Omental fat pad (tissue), 4 donors: Measurements from ENCODE around the gene AKAIN1. TPM values are rescaled to one million over a fixed set of nuclear protein-coding genes. Genes with fewer than 3 reads are reported as not detected.

Source experiments
- ATAC-seq: fragments of 150-250 bp; one replicate; pipeline ENCODE4 v1.9.1; 2016; ENCODE audit warnings: mild to moderate bottlenecking, moderate library complexity; ENCODE audit not compliant: low FRiP score
- DNase-seq: peaks from one replicate; pipeline ENCODE4 v3.0.0-alpha.2; 2019; ENCODE audit warnings: low spot score
- total RNA-seq, 4 donors: library from RNA; depleted of rRNA; stranded (reverse); fragments of >200 nt; gene quantifications; one replicate each; pipeline ENCODE4 v1.1.0, GENCODE V29; 2016
- TF ChIP-seq, protein P1 (sequence below), 3 donors: fragments of 450-650 bp; IDR thresholded peaks; one replicate each; pipeline ENCODE4 v1.5.1; 2016 to 2017; ENCODE audit warnings: antibody characterized with exemption in 3 of 3, mild to moderate bottlenecking in 3 of 3, moderate library complexity in 2 of 3

AKAIN1 gene
- total RNA-seq, 4 donors from 2014 or later: not detected

- ATAC-seq (no peak), DNase-seq (no peak)
- TF ChIP-seq, protein P1, sequence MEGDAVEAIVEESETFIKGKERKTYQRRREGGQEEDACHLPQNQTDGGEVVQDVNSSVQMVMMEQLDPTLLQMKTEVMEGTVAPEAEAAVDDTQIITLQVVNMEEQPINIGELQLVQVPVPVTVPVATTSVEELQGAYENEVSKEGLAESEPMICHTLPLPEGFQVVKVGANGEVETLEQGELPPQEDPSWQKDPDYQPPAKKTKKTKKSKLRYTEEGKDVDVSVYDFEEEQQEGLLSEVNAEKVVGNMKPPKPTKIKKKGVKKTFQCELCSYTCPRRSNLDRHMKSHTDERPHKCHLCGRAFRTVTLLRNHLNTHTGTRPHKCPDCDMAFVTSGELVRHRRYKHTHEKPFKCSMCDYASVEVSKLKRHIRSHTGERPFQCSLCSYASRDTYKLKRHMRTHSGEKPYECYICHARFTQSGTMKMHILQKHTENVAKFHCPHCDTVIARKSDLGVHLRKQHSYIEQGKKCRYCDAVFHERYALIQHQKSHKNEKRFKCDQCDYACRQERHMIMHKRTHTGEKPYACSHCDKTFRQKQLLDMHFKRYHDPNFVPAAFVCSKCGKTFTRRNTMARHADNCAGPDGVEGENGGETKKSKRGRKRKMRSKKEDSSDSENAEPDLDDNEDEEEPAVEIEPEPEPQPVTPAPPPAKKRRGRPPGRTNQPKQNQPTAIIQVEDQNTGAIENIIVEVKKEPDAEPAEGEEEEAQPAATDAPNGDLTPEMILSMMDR (IDR thresholded peaks at IDR 0.05): no peak
Observed at GRCh38 chr18:5180254-5180653, 16.8 kb downstream of the AKAIN1 start.

- no peak for DNase-seq
- no peak for ATAC-seq
- TF ChIP-seq, protein P1 (IDR thresholded peaks at IDR 0.05): no peak
Observed at GRCh38 chr18:5178519-5178918, 18.5 kb downstream of the AKAIN1 start.

DNA sequence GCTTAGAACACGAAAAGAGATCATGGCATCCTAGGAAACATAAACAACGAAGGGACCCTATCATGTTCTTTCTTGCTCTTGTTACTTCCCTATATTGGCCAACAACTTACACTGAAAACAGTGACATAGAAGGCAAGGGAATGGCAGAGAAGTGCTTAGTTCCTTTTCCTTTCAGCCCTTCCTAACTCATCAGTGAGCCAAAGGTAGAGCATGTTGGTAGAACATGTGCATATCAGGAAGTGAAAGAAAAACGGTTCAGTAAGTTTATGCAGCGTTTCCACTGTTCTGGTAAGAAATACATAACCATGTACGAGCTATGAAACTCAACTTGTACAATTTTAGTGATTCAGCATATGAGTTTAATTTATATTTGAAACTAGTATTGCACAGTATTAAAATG is 21.7 kb downstream of the AKAIN1 start:
- ATAC-seq (no peak), DNase-seq (no peak)
- TF ChIP-seq, protein P1 (IDR thresholded peaks at IDR 0.05): no peak

DNA sequence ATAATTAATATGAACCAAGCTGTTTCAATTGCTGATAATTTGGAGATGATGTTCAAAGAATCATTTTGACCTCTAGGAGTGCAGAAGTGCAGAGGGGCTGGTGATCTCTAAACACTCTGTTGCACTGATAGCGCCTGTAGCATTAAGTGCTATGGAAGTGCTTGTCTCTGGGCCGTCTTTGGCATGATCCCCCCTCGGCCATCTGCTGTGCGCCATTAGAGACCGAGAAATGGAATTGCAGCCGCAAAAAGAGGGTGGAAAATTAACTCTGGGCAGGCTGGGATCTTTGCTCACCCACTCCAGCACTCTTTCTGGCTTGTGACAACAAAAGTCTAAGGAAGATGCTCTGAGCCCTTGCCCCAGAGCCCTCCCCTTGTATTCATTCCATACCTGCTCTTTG is 23.4 kb downstream of the AKAIN1 start:
- ATAC-seq: no peak
- DNase-seq: no peak
- TF ChIP-seq, protein P1 (IDR thresholded peaks at IDR 0.05): no peak

GRCh38 chr18:5173236-5173635 is 23.8 kb downstream of the AKAIN1 start:
- DNase-seq (no peak), ATAC-seq (no peak)
- TF ChIP-seq, protein P1 (IDR thresholded peaks at IDR 0.05): no peak

DNA sequence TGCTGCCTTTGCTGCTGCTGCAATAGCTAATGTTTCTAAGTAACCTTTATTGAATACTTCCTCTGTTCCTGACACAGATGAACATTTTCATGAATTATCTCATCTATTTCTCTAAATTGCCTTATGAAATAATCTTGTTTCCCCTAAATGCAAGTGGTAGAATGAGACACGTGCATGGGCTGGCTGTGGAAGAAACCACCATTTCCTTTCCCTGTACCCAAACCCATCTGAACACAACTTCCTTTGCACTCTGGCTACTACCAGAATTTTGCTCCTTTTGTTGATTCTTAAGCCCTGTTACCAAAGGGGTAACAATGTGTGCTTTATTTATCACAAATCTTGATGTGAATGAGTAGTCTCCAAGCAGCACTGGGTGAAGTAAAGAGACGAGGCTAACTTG is 29.2 kb downstream of the AKAIN1 start:
- DNase-seq (no peak), ATAC-seq (no peak)
- TF ChIP-seq, protein P1 (IDR thresholded peaks at IDR 0.05): no peak

DNA sequence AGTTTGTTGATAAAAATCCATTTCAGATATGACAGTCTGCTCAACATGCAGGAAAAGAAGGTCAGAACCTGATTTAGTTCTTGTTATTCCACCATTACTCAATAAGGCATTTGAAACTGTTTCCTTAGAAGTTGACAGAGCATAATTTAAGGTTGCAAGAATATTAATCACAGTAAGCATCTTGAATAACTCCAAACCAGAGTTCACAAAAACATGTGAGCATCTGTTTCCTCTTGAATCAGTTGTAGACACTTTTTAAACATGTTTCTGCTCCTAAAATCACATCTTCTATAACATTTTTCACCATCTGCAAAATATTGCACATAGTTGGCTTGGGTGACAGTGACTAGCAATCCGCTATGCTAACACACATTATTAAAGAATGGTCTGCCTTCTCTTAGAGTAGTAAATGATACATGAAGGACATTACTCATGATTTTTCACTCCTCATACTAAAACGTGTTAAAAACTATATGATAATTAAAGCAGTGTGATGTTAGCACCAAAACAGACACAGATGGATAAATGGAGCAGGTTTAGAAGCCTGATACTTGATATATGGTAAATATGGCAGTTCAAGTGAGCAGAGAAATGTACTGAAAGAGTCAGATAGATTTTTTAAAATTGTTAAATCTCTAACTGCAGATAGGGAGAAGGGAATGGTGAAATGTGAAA is 30.3 kb downstream of the AKAIN1 start:
- TF ChIP-seq, protein P1 (IDR thresholded peaks at IDR 0.05): no peak
- no peak for ATAC-seq
- no peak for DNase-seq
